Measurements from ENCODE around the gene RNASE9.
"Not testable (repeated sequence)": the region's sequence is repeated elsewhere in the genome, so short reads cannot be mapped to it uniquely, and the experiment has no call there.

The RNASE9 gene

GRCh38 chr14:20560961-20561360, at the start of gene RNASE9:
RNASE9 (minus strand) TSS chr14:20561047.
- DNase-seq, result no peak

GRCh38 chr14:20610002-20610765, 49.3 kb upstream of the RNASE9 start:
- DNase-seq, result peak; percentile 93

GRCh38 chr14:20609215-20610001, 48.6 kb upstream of the RNASE9 start:
- DNase-seq, result peak; percentile 73

GRCh38 chr14:20608383-20609110, 47.7 kb upstream of the RNASE9 start:
- no peak for DNase-seq

GRCh38 chr14:20607617-20608016, 46.8 kb upstream of the RNASE9 start:
- DNase-seq, result no peak

- no peak for DNase-seq
These were observed 46.0 kb upstream of the RNASE9 start for GRCh38 chr14:20606902-20607242.

GRCh38 chr14:20606190-20606901, 45.5 kb upstream of the RNASE9 start:
- DNase-seq, result no peak

- DNase-seq, result no peak
These were observed 43.2 kb upstream of the RNASE9 start for GRCh38 chr14:20603813-20604690.

GRCh38 chr14:20602583-20602982, 41.7 kb upstream of the RNASE9 start:
- no peak for DNase-seq

GRCh38 chr14:20601522-20601921, 40.7 kb upstream of the RNASE9 start:
- DNase-seq, result no peak

GRCh38 chr14:20597108-20597507, 36.3 kb upstream of the RNASE9 start:
- no peak for DNase-seq

- not testable (repeated sequence) for DNase-seq
These were observed 34.9 kb upstream of the RNASE9 start for GRCh38 chr14:20595726-20596125.

- DNase-seq, result no peak
These were observed 31.7 kb upstream of the RNASE9 start for GRCh38 chr14:20592574-20592973.

- DNase-seq, result no peak
These were observed 30.4 kb upstream of the RNASE9 start, which contains the start of gene RNASE12 for GRCh38 chr14:20591235-20591634. RNASE12 (minus strand) TSS chr14:20591376; CDS start chr14:20590723, 653 bp downstream.

- DNase-seq, result no peak
These were observed 26.8 kb upstream of the RNASE9 start, which contains the start of gene RNASE11 for GRCh38 chr14:20587489-20588154. RNASE11 (minus strand) TSS chr14:20588001.

- no peak for DNase-seq
These were observed 23.1 kb upstream of the RNASE9 start for GRCh38 chr14:20583908-20584307.

GRCh38 chr14:20583142-20583541, 22.3 kb upstream of the RNASE9 start:
- no peak for DNase-seq

- DNase-seq, result no peak
These were observed 19.4 kb upstream of the RNASE9 start for GRCh38 chr14:20580242-20580641.

GRCh38 chr14:20578784-20579502, 18.1 kb upstream of the RNASE9 start:
- DNase-seq, result no peak

- no peak for DNase-seq
These were observed 17.5 kb upstream of the RNASE9 start for GRCh38 chr14:20578325-20578724.

Data from stimulated activated CD8-positive, alpha-beta memory T cell treated with anti-CD3 and anti-CD28 coated beads, Interleukin-4, amount 100 ng/mL, for 48 hours (primary cell).